ENCODE data around the gene PRKAR1B.

PRKAR1B gene

DNA sequence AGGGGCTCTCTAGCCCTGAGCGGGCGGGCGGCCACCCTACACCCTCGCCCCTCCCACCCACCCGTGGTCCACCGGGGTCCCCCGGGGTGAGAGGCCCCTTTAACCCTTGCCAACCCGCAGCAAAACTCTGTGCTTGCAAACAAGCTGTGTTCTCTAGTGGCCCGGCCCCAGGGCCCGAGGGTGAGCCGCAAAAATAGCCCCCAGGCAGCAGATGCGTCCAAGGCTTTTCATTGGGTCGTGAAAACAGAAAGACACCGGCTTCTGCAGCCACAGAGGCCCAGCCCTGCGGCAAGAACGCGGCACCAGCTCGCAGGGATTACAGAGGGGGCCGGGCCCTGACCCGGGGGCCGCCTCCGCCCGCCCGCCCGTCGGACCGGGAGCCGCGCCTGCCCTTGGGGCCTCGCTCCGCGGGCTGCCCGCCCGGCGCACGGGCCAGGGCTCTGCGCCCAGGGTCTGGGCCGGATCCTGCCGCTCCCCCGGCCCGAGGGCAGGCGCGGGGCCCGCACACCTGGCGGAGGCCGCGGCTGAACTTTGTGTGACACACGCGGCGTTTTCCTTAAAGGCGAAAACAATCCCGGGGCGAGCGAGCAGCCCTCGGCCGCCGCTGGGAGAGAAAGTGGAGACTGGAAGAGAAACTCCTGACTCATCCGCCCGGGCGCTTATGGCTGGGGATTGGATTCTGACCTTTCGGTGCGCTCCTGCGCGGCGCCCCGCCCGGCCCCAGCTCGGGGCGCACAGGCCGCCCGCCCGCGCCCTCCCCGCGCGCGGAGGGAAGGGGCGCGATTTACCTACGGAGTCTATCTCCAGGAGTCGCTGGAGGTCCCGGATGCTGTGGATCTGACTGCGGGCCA is 210.2 kb downstream of the PRKAR1B start:
- no peak for DNase-seq

- DNase-seq, result no peak
Measured at GRCh38 chr7:516216-516605, 210.9 kb downstream of the PRKAR1B start.

- DNase-seq, result no peak
Measured at GRCh38 chr7:515628-516027, 211.5 kb downstream of the PRKAR1B start.

DNA sequence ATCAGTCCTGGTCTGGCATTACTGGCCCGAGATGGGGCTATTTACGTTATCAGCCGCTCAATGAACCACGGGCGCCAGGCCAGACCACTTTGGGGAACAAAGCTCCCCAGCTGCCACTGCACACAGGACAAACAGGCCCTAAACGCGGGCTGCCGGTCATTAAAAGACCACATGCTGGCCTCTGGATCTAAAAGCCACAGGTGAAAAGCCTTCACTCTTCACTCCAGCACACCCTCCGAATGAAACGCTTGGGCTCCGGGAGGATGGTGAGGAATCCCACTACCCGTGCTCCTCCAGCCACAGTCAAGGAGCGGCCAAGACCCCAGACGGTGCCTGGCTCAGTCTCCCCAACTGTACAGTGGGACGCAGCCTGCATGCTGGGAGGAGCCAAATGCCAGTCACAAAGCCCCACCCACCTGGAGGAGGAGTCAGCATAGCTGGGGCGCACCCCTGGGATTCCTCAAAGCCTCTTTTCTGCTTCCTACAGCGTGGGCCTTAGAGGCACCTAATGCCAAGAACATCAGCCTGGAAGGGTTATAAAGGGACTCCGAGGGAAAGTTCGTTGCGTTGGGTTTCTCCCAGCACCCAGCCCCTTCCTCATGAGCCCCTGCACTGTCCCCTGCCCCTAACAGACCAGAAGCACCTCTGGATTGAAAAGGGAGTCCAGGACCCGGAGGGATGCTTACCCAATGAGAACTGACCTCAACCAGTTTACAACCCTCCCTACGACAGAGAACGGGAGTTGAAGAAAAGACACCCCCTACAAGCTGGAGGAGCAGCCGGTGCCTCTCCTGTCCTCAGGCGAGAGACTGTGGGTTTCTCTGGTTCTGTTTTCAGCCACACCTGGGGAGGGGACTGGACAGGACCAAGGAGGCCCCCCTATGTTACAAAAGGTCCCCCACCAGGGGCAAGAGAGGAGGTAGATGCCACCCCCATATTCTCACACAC is 212.2 kb downstream of the PRKAR1B start:
- DNase-seq, result no peak

GRCh38 chr7:514242-514641 is 212.8 kb downstream of the PRKAR1B start:
- no peak for DNase-seq

DNA sequence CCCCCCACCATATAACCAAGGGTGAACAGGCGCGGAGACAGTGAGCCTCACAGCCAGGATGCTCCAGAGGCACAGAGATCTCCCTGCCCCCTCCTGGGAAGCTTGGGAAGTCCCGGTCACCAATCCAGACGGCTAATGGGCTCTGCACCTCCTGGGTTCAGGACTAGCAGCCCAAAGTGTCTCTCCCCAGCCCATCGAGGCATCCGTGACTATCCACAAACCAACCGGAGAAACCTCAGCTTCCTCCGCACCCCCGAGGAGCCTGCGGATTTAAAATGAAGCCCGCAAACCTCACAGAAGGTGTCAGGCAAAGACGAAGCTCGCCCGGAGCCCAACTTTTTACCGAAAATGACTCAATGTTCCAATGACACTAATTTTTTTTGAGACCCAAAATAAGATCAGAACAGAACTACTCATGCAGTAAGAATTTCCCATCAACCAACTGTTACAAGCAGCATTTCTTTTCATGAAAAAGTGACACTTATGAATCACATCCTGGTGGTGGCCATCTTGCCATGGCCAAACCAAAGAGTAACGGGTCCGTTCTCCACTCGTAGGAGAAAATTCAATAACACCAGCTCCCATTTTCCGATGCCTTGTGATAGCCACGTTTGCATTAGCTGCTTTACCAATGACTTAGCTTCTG is 213.4 kb downstream of the PRKAR1B start:
- DNase-seq, result no peak

DNA sequence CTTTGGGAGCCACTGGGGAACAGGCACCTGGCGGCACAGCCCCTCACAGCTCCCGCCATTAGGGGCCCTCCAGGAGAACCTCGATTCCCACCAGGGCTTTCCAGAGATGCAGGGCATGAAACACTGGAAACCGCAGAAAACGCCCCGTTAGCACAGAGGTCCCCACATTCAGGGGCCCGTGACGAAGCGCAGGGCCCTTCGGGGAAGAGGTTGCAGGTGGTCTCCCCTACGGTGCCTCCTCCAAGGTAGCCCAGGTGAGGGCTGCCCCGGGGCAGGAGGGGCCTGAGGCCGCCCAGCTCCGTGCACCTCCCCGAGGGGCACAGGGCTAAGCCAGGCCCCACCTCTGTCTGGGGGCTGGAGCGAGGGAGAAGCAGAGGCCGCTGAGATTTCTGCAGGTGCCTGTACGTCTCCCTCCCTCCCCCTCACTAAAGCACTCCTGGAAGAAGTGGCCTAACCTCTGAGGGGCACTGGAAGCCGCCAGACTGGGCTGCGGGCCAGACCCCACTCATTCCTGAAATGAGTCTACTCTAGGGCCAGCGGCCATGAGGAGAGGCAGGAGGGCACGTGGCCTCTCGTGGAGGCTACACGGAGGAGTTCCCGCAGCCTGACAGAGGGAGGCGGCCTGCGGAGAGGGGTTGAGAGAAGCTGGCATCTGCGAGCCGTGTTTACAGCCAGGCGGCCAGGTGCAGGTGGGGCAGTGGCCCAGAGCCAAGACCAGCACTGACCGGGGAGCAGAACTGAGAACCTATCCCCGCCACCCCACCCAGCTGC is 214.4 kb downstream of the PRKAR1B start:
- no peak for DNase-seq

DNA sequence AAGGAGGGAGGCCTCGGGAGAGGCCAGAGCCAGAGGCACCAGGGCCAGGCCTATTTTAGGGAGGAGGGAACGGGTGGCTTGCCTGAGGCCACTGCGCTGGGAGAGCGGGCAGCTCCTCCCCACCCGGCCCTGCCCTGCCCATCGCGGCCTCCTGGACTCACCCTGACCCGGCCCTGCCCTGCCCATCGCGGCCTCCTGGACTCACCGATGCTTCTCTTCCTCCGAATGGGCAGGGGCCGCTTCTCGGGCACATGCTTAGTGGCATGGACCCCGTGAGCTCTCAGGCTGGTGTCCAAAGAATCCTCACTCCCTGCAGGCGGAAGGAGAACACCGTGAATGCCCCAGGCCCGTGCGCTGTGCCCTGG is 215.0 kb downstream of the PRKAR1B start:
- no peak for DNase-seq

DNA sequence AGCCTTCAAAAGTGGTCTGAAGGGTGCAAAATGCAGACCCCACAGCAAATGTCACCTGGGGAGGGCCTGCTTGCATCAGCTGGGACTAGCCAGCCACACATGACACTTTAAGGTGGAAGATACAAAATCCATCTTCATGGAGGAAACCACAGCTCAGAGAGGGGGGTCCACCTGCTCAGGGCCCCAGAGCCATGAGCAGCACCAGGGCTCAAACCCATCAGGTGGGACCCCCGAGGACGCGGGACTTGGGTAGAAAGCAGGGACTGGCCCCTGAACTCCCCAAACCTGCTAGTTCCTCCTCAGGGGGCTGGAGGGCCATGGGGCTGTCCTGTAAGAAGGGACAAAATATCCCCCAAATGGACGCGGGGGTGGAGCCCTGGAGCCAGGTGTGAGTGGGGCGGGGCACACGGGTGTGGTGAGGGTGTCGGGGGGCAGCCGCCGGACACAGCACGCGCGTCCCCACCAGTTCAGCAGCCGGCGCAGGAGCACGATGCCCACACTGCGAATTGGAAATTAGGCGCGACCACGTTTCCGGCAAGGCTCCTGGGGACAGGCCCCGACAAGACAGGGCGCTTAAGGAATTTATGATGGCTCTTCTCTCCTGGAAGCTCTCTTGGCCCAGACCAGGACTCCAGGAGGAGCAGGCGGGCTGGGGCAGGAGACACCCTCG is 215.5 kb downstream of the PRKAR1B start:
- no peak for DNase-seq

GRCh38 chr7:510782-511281 is 216.2 kb downstream of the PRKAR1B start:
- no peak for DNase-seq

GRCh38 chr7:510131-510481 is 217.0 kb downstream of the PRKAR1B start:
- no peak for DNase-seq

- no peak for DNase-seq
Measured at GRCh38 chr7:509426-510130, 217.5 kb downstream of the PRKAR1B start.

DNA sequence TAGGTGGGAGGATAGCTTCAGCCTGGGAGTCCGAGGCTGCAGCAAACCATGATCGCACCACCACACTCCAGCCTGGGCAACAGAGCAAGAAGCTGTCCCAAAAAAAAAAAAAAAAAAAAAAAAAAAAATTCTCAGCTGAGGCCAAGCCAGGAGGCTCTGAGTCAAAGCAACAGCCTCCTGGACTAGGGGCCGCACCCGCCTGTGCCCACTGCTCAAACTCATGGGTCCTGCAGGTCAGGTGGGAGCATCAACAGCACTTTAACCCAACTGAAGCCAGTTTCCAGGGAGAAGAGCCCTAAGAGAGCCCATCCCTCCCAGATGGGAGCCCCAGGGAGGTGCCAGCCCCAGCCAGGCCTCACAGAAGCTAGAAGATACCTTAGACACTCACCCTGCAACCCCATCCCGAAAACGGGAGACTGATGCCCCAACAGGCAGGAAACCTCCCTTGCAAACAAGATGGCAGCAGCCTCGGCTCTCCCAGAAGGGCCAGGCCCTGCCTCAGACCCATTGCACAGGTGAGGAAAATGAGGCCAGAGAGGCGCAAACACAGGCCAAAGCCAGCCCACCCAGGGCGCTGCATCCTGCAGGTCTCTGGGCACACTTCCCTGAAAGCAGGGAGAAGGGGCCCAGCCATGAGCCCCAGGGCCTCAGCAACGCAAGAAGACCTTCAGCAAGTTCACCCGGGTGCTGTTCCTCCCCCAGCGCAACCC is 218.5 kb downstream of the PRKAR1B start:
- no peak for DNase-seq

GRCh38 chr7:507623-508300 is 219.3 kb downstream of the PRKAR1B start:
- no peak for DNase-seq

DNA sequence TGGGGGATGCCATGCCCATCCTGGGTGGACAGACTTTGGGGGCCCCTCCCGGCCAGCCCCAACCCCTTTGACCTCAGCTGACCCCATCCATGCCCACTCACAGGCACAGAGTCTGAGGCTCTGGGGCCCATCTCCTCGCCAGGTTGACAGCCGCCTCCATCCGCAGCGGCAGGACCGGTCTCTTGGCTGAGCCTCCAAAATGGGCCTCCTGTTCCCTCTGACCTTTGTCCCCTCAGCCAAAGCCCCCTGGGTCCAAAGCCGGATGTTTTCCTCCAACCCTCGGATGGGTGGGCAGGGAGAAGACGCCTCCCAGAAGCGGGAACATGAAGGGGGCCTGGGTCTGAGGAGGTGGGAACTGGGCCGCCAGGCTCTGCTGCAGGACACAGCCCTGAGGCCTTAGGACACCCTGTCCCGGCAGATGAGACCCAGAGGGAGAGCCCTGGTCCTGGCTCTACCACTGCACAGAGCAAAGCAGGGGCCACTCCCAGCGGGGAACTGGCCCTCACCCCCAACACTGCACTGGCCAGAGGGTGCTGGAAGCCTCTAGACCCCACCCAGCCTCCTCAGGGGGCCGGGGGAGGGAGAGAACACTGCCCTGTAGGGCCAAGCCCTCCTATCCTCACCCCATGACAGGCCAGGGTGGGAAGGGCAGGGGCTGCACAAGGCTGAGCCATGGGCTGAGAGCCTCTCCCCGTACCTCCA is 220.0 kb downstream of the PRKAR1B start:
- DNase-seq, result no peak

DNA sequence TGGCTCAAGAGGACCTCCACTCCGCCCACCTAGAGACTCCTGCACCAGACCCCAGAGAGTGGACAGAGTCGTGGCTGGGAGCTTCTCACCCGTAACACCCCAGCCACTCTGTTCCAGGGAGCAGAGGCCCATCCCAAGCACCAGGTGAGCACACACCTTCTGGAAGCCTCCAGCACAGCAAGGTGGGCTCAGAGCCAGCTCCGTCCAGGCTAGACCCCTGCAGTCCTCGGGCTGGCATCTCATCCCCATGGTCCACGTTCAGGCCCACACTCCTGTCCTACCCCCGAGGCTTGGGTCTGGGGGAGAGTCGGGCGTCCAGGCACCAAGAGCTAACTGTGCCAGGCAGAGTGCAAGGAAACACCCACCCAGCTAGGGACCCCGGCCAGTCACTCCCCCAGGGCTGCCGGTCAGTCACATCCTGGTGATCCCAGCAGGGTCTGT is 220.7 kb downstream of the PRKAR1B start:
- DNase-seq, result no peak

DNA sequence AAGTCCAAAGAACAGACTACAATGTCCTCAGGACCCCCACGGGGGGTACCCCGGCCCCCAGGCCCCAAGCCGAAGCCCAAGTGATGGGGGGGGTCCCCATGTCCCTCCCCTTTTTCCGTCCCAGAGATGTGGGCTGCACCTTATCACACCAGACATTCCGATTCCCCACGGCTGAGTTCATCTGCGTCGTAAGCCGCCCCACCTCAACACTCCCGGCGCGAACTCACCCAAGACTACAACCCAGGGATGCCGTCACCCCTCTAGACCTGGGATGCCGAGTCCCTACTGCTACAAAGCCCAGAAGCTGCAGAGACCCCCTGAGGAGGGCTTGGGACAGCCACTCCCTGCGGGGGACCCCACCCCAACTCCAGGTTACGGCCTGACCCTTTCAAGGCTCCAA is 221.9 kb downstream of the PRKAR1B start:
- DNase-seq, result no peak

DNA sequence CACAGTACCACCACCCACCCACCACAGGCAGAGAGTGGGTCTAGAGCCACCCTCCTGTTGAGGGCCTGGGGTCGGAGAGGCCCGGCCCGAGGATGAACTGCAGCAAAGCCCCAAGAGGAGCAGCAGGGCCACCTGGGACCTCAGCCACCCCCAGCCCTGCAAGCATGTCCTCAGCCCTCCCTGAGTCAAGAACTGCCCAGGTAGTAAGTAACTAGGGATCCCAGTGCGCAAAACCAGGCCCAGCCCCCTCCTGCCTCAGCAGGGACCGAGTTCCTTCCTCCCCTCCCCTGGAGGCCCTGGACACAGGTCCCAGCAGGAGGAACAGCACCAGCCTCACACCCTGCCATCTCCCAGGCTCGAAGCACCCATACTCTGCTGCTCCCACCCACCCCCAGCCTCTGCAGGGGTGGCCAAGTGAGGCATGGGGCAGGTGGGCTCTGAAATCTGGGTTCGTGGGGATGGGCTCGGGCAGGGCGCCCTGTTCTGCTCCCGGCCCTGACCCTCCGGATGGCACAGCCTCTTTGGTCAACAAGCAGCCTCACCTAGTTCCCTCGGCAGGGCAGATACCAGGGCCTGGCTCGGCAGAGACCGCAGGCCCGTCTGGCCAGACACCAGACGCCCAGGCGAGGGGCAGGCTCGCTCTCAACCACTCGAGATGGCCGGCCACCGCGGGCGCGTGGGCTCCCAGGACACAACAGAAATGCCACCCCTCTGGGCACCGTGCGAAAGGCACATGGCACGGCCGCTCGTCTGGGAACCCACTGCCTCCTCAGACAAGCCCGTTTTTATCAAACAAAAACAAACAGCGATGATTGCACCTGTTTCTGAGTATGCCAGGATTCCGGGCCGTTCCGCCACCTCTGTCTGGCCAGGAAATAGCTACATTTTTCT is 222.6 kb downstream of the PRKAR1B start:
- no peak for DNase-seq
